Measurements from ENCODE around the gene COPG2. TPM values are rescaled to one million over a fixed set of nuclear protein-coding genes. Genes with fewer than 3 reads are reported as not detected.

Gene COPG2
- total and polyA plus RNA-seq, 2 of the 8 experiments (the other 6 are each of a cell fraction or from before 2014, with no cell fraction given) = 50.3 to 53.1 TPM

- TF ChIP-seq, protein P1, sequence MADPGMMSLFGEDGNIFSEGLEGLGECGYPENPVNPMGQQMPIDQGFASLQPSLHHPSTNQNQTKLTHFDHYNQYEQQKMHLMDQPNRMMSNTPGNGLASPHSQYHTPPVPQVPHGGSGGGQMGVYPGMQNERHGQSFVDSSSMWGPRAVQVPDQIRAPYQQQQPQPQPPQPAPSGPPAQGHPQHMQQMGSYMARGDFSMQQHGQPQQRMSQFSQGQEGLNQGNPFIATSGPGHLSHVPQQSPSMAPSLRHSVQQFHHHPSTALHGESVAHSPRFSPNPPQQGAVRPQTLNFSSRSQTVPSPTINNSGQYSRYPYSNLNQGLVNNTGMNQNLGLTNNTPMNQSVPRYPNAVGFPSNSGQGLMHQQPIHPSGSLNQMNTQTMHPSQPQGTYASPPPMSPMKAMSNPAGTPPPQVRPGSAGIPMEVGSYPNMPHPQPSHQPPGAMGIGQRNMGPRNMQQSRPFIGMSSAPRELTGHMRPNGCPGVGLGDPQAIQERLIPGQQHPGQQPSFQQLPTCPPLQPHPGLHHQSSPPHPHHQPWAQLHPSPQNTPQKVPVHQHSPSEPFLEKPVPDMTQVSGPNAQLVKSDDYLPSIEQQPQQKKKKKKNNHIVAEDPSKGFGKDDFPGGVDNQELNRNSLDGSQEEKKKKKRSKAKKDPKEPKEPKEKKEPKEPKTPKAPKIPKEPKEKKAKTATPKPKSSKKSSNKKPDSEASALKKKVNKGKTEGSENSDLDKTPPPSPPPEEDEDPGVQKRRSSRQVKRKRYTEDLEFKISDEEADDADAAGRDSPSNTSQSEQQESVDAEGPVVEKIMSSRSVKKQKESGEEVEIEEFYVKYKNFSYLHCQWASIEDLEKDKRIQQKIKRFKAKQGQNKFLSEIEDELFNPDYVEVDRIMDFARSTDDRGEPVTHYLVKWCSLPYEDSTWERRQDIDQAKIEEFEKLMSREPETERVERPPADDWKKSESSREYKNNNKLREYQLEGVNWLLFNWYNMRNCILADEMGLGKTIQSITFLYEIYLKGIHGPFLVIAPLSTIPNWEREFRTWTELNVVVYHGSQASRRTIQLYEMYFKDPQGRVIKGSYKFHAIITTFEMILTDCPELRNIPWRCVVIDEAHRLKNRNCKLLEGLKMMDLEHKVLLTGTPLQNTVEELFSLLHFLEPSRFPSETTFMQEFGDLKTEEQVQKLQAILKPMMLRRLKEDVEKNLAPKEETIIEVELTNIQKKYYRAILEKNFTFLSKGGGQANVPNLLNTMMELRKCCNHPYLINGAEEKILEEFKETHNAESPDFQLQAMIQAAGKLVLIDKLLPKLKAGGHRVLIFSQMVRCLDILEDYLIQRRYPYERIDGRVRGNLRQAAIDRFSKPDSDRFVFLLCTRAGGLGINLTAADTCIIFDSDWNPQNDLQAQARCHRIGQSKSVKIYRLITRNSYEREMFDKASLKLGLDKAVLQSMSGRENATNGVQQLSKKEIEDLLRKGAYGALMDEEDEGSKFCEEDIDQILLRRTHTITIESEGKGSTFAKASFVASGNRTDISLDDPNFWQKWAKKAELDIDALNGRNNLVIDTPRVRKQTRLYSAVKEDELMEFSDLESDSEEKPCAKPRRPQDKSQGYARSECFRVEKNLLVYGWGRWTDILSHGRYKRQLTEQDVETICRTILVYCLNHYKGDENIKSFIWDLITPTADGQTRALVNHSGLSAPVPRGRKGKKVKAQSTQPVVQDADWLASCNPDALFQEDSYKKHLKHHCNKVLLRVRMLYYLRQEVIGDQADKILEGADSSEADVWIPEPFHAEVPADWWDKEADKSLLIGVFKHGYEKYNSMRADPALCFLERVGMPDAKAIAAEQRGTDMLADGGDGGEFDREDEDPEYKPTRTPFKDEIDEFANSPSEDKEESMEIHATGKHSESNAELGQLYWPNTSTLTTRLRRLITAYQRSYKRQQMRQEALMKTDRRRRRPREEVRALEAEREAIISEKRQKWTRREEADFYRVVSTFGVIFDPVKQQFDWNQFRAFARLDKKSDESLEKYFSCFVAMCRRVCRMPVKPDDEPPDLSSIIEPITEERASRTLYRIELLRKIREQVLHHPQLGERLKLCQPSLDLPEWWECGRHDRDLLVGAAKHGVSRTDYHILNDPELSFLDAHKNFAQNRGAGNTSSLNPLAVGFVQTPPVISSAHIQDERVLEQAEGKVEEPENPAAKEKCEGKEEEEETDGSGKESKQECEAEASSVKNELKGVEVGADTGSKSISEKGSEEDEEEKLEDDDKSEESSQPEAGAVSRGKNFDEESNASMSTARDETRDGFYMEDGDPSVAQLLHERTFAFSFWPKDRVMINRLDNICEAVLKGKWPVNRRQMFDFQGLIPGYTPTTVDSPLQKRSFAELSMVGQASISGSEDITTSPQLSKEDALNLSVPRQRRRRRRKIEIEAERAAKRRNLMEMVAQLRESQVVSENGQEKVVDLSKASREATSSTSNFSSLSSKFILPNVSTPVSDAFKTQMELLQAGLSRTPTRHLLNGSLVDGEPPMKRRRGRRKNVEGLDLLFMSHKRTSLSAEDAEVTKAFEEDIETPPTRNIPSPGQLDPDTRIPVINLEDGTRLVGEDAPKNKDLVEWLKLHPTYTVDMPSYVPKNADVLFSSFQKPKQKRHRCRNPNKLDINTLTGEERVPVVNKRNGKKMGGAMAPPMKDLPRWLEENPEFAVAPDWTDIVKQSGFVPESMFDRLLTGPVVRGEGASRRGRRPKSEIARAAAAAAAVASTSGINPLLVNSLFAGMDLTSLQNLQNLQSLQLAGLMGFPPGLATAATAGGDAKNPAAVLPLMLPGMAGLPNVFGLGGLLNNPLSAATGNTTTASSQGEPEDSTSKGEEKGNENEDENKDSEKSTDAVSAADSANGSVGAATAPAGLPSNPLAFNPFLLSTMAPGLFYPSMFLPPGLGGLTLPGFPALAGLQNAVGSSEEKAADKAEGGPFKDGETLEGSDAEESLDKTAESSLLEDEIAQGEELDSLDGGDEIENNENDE (IDR thresholded peaks at IDR 0.05; ENCODE audit: insufficient replicate concordance, low read length) = no peak
- no peak for TF ChIP-seq TAF1 (IDR thresholded peaks at IDR 0.05; ENCODE audit: low read depth, low read length)
- TF ChIP-seq RXRA (IDR thresholded peaks at IDR 0.05; ENCODE audit: insufficient read depth, low read depth, low read length) = no peak
- no peak for TF ChIP-seq JUND (IDR thresholded peaks at IDR 0.05; ENCODE audit: low read length)
- no peak for TF ChIP-seq E2F6 (IDR thresholded peaks at IDR 0.05)
- TF ChIP-seq CTBP2 (IDR thresholded peaks at IDR 0.05; ENCODE audit: borderline replicate concordance, insufficient read depth, insufficient read length, low read length) = no peak
- no peak for TF ChIP-seq EGR1 (IDR thresholded peaks at IDR 0.05; ENCODE audit: borderline replicate concordance, low read depth, low read length)
- TF ChIP-seq KDM1A (IDR thresholded peaks at IDR 0.05; ENCODE audit: borderline replicate concordance, low read length) = no peak
- no peak for TF ChIP-seq SRF (IDR thresholded peaks at IDR 0.05; ENCODE audit: low read depth, low read length)
- TF ChIP-seq RBBP5 (IDR thresholded peaks at IDR 0.05; ENCODE audit: borderline replicate concordance, low read depth, low read length) = no peak
- no peak for TF ChIP-seq CEBPB (IDR thresholded peaks at IDR 0.05; ENCODE audit: low read depth, low read length)
- TF ChIP-seq SIRT6 (IDR thresholded peaks at IDR 0.05; ENCODE audit: low read length) = no peak
These were observed 75.5 kb downstream of the COPG2 start (continued) for GRCh38 chr7:130593033-130593432.

All from H1 (cell line).